Endothelial cell of hepatic sinusoid (primary cell): ENCODE data around the gene GEN1.

Experiments
- in situ Hi-C: cut with HindIII; loops from 2 replicates; pipeline ENCODE4 v1.10.0; 2017; ENCODE audit warnings: low sequenced_read_pairs

The GEN1 gene

GRCh38 chr2:17753803-17754663, at the start of gene GEN1, which contains the start of gene SMC6:
Gene GEN1, plus strand, starts transcription at chr2:17754138. Its CDS starts 5,806 bp downstream, at chr2:17759944.
Gene SMC6, minus strand, starts transcription at chr2:17753810. Its CDS starts 7,864 bp downstream, at chr2:17745946.
- in situ Hi-C loops, result no loop called here

GRCh38 chr2:17706845-17707244, 47.1 kb upstream of the GEN1 start:
- in situ Hi-C loops, result no loop called here

GRCh38 chr2:17708501-17708900, 45.4 kb upstream of the GEN1 start:
- in situ Hi-C loops, result no loop called here

- in situ Hi-C loops, result no loop called here
Measured at GRCh38 chr2:17709897-17710296, 44.0 kb upstream of the GEN1 start.

GRCh38 chr2:17710547-17711248, 43.2 kb upstream of the GEN1 start:
- in situ Hi-C loops, result no loop called here

- in situ Hi-C loops, result no loop called here
Measured at GRCh38 chr2:17713291-17713690, 40.6 kb upstream of the GEN1 start.

- in situ Hi-C loops, result no loop called here
Measured at GRCh38 chr2:17717666-17718065, 36.3 kb upstream of the GEN1 start.

- in situ Hi-C loops, result no loop called here
Measured at GRCh38 chr2:17718689-17719088, 35.2 kb upstream of the GEN1 start.

GRCh38 chr2:17719562-17720371, 34.2 kb upstream of the GEN1 start:
- in situ Hi-C loops, result no loop called here

GRCh38 chr2:17728210-17728609, 25.7 kb upstream of the GEN1 start:
- in situ Hi-C loops, result no loop called here

GRCh38 chr2:17729880-17730279, 24.1 kb upstream of the GEN1 start:
- in situ Hi-C loops, result no loop called here

GRCh38 chr2:17733599-17733998, 20.3 kb upstream of the GEN1 start:
- in situ Hi-C loops, result no loop called here

- in situ Hi-C loops, result no loop called here
Measured at GRCh38 chr2:17735864-17736263, 18.1 kb upstream of the GEN1 start.

GRCh38 chr2:17736989-17737388, 16.9 kb upstream of the GEN1 start:
- in situ Hi-C loops, result no loop called here

GRCh38 chr2:17740203-17740602, 13.7 kb upstream of the GEN1 start:
- in situ Hi-C loops, result no loop called here

- in situ Hi-C loops, result no loop called here
Measured at GRCh38 chr2:17747684-17748452, 6.1 kb upstream of the GEN1 start.

GRCh38 chr2:17748745-17749144, 5.2 kb upstream of the GEN1 start:
- in situ Hi-C loops, result no loop called here

GRCh38 chr2:17749753-17750438, 4.0 kb upstream of the GEN1 start:
- in situ Hi-C loops, result no loop called here

- in situ Hi-C loops, result no loop called here
Measured at GRCh38 chr2:17752246-17752645, 1.7 kb upstream of the GEN1 start.
